GM23338 (cell line): ENCODE measurements around the gene SYNDIG1L. TPM values are rescaled to one million over a fixed set of nuclear protein-coding genes. Genes with fewer than 3 reads are reported as not detected.

ENCODE experiments used
- ATAC-seq: fragments of 200-7000 bp; cut with Tn5 transposase; 3 replicates; pipeline ENCODE4 v1.9.1; 2020
- DNase-seq: peaks from one replicate; pipeline ENCODE4 v3.0.0-alpha.2; 2015; ENCODE audit warnings: low spot score
- H2AFZ ChIP-seq: fragments of 200-600 bp; sonication (generic); 2 replicates; pipeline ENCODE4 v1.8.0; 2016; ENCODE audit warnings: antibody characterized with exemption, mild to moderate bottlenecking, moderate library complexity
- H3F3A ChIP-seq: fragments of 200-600 bp; sonication (generic); replicated peaks from 2 replicates; pipeline ENCODE4 v1.8.0; 2017; ENCODE audit warnings: antibody characterized with exemption, mixed run types, low read depth
- H3K27ac ChIP-seq: fragments of 200-600 bp; sonication (generic); 2 replicates; pipeline ENCODE4 v1.6.1; 2016; ENCODE audit warnings: low read depth
- H3K27me3 ChIP-seq: fragments of 200-600 bp; sonication (generic); 2 replicates; pipeline ENCODE4 v1.8.0; 2016; ENCODE audit warnings: mild to moderate bottlenecking, mixed run types, moderate library complexity; ENCODE audit not compliant: insufficient read depth
- H3K36me3 ChIP-seq: fragments of 200-600 bp; sonication (generic); 2 replicates; pipeline ENCODE4 v1.8.0; 2016; ENCODE audit warnings: mild to moderate bottlenecking; ENCODE audit not compliant: insufficient read depth
- H3K4me1 ChIP-seq: fragments of 200-600 bp; sonication (generic); 2 replicates; pipeline ENCODE4 v1.8.0; 2016; ENCODE audit warnings: mild to moderate bottlenecking, moderate library complexity; ENCODE audit not compliant: insufficient read depth
- H3K4me2 ChIP-seq: fragments of 200-600 bp; sonication (generic); 2 replicates; pipeline ENCODE4 v1.7.1; 2017; ENCODE audit warnings: mixed run types
- H3K4me3 ChIP-seq: fragments of 200-600 bp; sonication (generic); 2 replicates; pipeline ENCODE4 v1.6.1; 2016; ENCODE audit warnings: mixed run types
- H3K79me2 ChIP-seq: fragments of 200-600 bp; sonication (generic); replicated peaks from 2 replicates; pipeline ENCODE4 v1.8.0; 2017; ENCODE audit warnings: mild to moderate bottlenecking; ENCODE audit not compliant: insufficient read depth
- H3K9me2 ChIP-seq: fragments of 200-600 bp; sonication (generic); 2 replicates; pipeline ENCODE4 v1.8.0; 2017; ENCODE audit not compliant: insufficient read depth
- H4K20me1 ChIP-seq: fragments of 200-600 bp; sonication (generic); replicated peaks from 2 replicates; pipeline ENCODE4 v1.8.0; 2017; ENCODE audit warnings: mild to moderate bottlenecking; ENCODE audit not compliant: insufficient read depth
- H3K27ac Mint-ChIP-seq: 2 replicates; pipeline ENCODE4 v1.8.0; 2020; ENCODE audit warnings: inconsistent platforms, mild to moderate bottlenecking, moderate library complexity, mixed read lengths
- H3K27me3 Mint-ChIP-seq: 3 replicates; pipeline ENCODE4 v1.8.0; 2022; ENCODE audit warnings: low read depth, mild to moderate bottlenecking, moderate library complexity, mixed read lengths, inconsistent platforms; ENCODE audit not compliant: insufficient read depth, poor library complexity
- H3K36me3 Mint-ChIP-seq: 3 replicates; pipeline ENCODE4 v1.8.0; 2021; ENCODE audit warnings: low read depth, mild to moderate bottlenecking, inconsistent platforms, moderate library complexity, mixed read lengths
- H3K4me1 Mint-ChIP-seq: 3 replicates; pipeline ENCODE4 v1.8.0; 2020; ENCODE audit warnings: mild to moderate bottlenecking, inconsistent platforms, mixed read lengths
- H3K4me3 Mint-ChIP-seq: 3 replicates; pipeline ENCODE4 v1.8.0; 2021; ENCODE audit warnings: moderate library complexity, mild to moderate bottlenecking, inconsistent platforms, mixed read lengths
- H3K9me3 Mint-ChIP-seq: 3 replicates; pipeline ENCODE4 v1.8.0; 2020; ENCODE audit warnings: moderate library complexity, mild to moderate bottlenecking, inconsistent platforms, mixed read lengths
- CREB1 ChIP-seq: fragments of 250-450 bp; sonication (Bioruptor Pico); IDR thresholded peaks from 2 replicates; pipeline ENCODE4 v1.5.0; 2020; ENCODE audit warnings: low read depth, mild to moderate bottlenecking, moderate library complexity
- CTCF ChIP-seq, 2 experiments: fragments of 200-600 bp in 1 of 2; sonication (generic) in 1 of 2; conservative IDR thresholded peaks; 2 replicates each; pipeline versions ENCODE4 v1.5.1 to v1.6.1; 2016 to 2017; ENCODE audit warnings: antibody characterized with exemption in 2 of 2, low read depth in 2 of 2, mild to moderate bottlenecking in 2 of 2, moderate library complexity in 1 of 2
- ETS1 ChIP-seq: IDR thresholded peaks from 2 replicates; pipeline ENCODE4 v1.6.1; 2016; ENCODE audit warnings: antibody characterized with exemption
- EZH2 ChIP-seq: fragments of 200-600 bp; sonication (generic); IDR thresholded peaks from one replicate; pipeline ENCODE4 v1.8.0; 2017; ENCODE audit warnings: antibody characterized with exemption, mild to moderate bottlenecking, low read depth; ENCODE audit not compliant: unreplicated experiment
- EZH2phosphoT487 ChIP-seq: fragments of 200-600 bp; sonication (generic); IDR thresholded peaks from one replicate; pipeline ENCODE4 v1.8.1; 2018; ENCODE audit warnings: antibody characterized with exemption; ENCODE audit not compliant: unreplicated experiment
- JUNB ChIP-seq: IDR thresholded peaks from one replicate; pipeline ENCODE4 v1.6.1; 2016; ENCODE audit warnings: antibody characterized with exemption; ENCODE audit not compliant: unreplicated experiment
- NANOG ChIP-seq: IDR thresholded peaks from 2 replicates; pipeline ENCODE4 v1.6.1; 2016; ENCODE audit warnings: antibody characterized with exemption, borderline replicate concordance
- POLR2AphosphoS5 ChIP-seq: IDR thresholded peaks from 2 replicates; pipeline ENCODE4 v1.6.1; 2016; ENCODE audit warnings: antibody characterized with exemption, low read depth
- REST ChIP-seq: IDR thresholded peaks from one replicate; pipeline ENCODE4 v1.6.1; 2018; ENCODE audit warnings: antibody characterized with exemption; ENCODE audit not compliant: unreplicated experiment
- STAT1 ChIP-seq: IDR thresholded peaks from one replicate; pipeline ENCODE4 v1.6.1; 2016; ENCODE audit warnings: antibody characterized with exemption; ENCODE audit not compliant: unreplicated experiment
- ZNF114 ChIP-seq: fragments of 250-450 bp; sonication (Bioruptor Pico); IDR thresholded peaks from 2 replicates; pipeline ENCODE4 v1.5.0; 2020; ENCODE audit warnings: mild to moderate bottlenecking, moderate library complexity
- ZNF331 ChIP-seq: fragments of 250-450 bp; sonication (Bioruptor Pico); IDR thresholded peaks from 2 replicates; pipeline ENCODE4 v1.5.0; 2020; ENCODE audit warnings: low read depth, mild to moderate bottlenecking, moderate library complexity
- ZNF462 ChIP-seq: fragments of 250-450 bp; sonication (Bioruptor Pico); IDR thresholded peaks from 2 replicates; pipeline ENCODE4 v1.5.0; 2020; ENCODE audit warnings: mild to moderate bottlenecking, moderate library complexity
- polyA plus RNA-seq: library from polyadenylated mRNA; unstranded; fragments of >200 nt; fragmentation: Nextera tagmentation; extraction: Ambion mirVana; gene quantifications from 2 replicates; pipeline ENCODE4 v1.2.1, GENCODE V29; 2016
- total RNA-seq: library from RNA; depleted of rRNA; stranded (reverse); fragments of >200 nt; shearing (Covaris generic); gene quantifications from 2 replicates; pipeline ENCODE4 v1.2.3, GENCODE V29; 2014

Gene SYNDIG1L
- total and polyA plus RNA-seq, 2 experiments from 2014 or later = 0.65 to 2.1 TPM

GRCh38 chr14:74368441-74368840 lies 57.6 kb downstream of the SYNDIG1L start:
- no peak for TF ChIP-seq JUNB
- no peak for TF ChIP-seq EZH2
- no peak for TF ChIP-seq ZNF331
- no peak for TF ChIP-seq NANOG
- TF ChIP-seq CTCF (conservative IDR thresholded peaks at IDR 0.05; ENCODE audit: low read depth in 2 of 2) = no peak
- TF ChIP-seq ETS1 = no peak
- no peak for TF ChIP-seq ZNF114 (CRISPR knock-in tag)
- no peak for TF ChIP-seq CREB1 (CRISPR knock-in tag)
- no peak for TF ChIP-seq EZH2phosphoT487
- no peak for TF ChIP-seq STAT1
- no peak for TF ChIP-seq ZNF462
- TF ChIP-seq REST = no peak
- no peak for TF ChIP-seq POLR2AphosphoS5
- H3K4me3 Mint-ChIP-seq = no peak overlapping the region
- H3K36me3 ChIP-seq = no peaks in the 10 kb centered on the region
- H3K27me3 ChIP-seq = no peaks in the 10 kb centered on the region
- H3K4me1 ChIP-seq = peaks cover 3% of the 10 kb centered on the region; the same call in 1 of the 2 replicates
- H3K27ac Mint-ChIP-seq = peak overlapping the region; percentile 42
- peaks cover 3% of the 10 kb centered on the region; the same call in 1 of the 2 replicates for H3K79me2 ChIP-seq
- DNase-seq (no peak), ATAC-seq (no peak)
- no peak overlapping the region for H3K4me2 ChIP-seq
- H3K4me1 Mint-ChIP-seq = peaks cover 21% of the 10 kb centered on the region
- H3F3A ChIP-seq = no peaks in the 10 kb centered on the region; the same call in 1 of the 2 replicates
- no peaks in the 10 kb centered on the region for H3K9me2 ChIP-seq
- H4K20me1 ChIP-seq = no peaks in the 10 kb centered on the region; the same call in 1 of the 2 replicates
- no peak overlapping the region for H2AFZ ChIP-seq
- peaks cover 8% of the 10 kb centered on the region; the same call in 2 of the 3 replicates for H3K36me3 Mint-ChIP-seq
- no peak overlapping the region for H3K4me3 ChIP-seq
- H3K27ac ChIP-seq = 0 out of 2 replicates have a peak overlapping the region, but pooled peaks have one; percentile 50
- H3K27me3 Mint-ChIP-seq = peaks cover 12% of the 10 kb centered on the region
- no peaks in the 10 kb centered on the region; the same call in 2 of the 3 replicates for H3K9me3 Mint-ChIP-seq
